Esophagus muscularis mucosa (tissue), 4 donors: Measurements from ENCODE around the gene PREX1.

Source experiments
- CTCF ChIP-seq, 3 experiments: fragments of 200-600 bp in 2 of 3; fragments of 450-650 bp in 1 of 3; sonication (generic) in 2 of 3; IDR thresholded peaks; one replicate each; pipeline ENCODE4 v1.5.1; 2017 to 2019; ENCODE audit warnings: antibody characterized with exemption in 3 of 3, mild to moderate bottlenecking in 2 of 3, moderate library complexity in 1 of 3
- EP300 ChIP-seq: sonication (generic); formaldehyde crosslinking; IDR thresholded peaks from one replicate; pipeline ENCODE4 v1.6.1; 2017; ENCODE audit warnings: antibody characterized with exemption
- POLR2A ChIP-seq: fragments of 450-650 bp; IDR thresholded peaks from one replicate; pipeline ENCODE4 v1.6.1; 2017; ENCODE audit warnings: antibody characterized with exemption, moderate library complexity, mild to moderate bottlenecking, low read depth
- POLR2AphosphoS5 ChIP-seq, 2 donors: sonication (generic); formaldehyde crosslinking; IDR thresholded peaks; one replicate each; pipeline ENCODE4 v1.6.1; 2017; ENCODE audit warnings: antibody characterized with exemption in 2 of 2

DNA sequence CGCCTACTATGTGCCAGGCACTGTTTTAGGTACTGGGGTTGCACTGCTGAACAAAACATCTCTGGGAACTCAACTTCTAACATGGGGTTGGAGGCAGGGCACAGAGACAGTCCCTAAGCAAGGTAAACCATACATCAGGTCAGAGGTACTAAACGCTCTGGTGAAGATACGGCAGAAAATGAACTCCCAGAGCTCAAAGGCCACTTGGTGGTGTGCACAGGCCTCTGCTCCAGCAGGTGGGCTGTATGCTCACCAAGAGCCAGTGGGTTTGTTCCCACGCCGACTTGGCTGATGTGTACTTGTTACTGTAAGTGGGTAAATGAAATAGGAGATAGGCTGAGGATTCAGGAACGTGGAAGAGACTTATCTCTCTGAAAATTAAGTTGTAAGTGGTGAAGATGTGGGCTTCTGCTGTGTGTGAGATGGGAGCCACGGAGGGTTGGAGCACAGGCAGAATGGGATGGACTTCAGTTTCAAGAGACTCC, 133.4 kb downstream of the PREX1 start:
- TF ChIP-seq CTCF (IDR thresholded peaks at IDR 0.05) = no peak
- no peak for TF ChIP-seq POLR2A
- TF ChIP-seq POLR2AphosphoS5 (IDR thresholded peaks at IDR 0.05) = no peak
- TF ChIP-seq EP300 = no peak
